ENCODE results near the gene ZNF71. TPM values are rescaled to one million over a fixed set of nuclear protein-coding genes. Genes with fewer than 3 reads are reported as not detected.

The ZNF71 gene
- total RNA-seq, 2 donors from 2014 or later = 6.9 to 9.8 TPM

- H3K27ac ChIP-seq = peak overlapping the region; percentile 61 to 86
- peaks cover 0 to 19% of the 10 kb centered on the region in 2 donors for H3K4me1 ChIP-seq
- H3K9me3 ChIP-seq = no peaks in the 10 kb centered on the region
- H3K36me3 ChIP-seq = no peaks in the 10 kb centered on the region
- H3K4me3 ChIP-seq = peak overlapping the region; percentile 85 to 97
- DNase-seq (ENCODE audit: low spot score) = no peak
- no peaks in the 10 kb centered on the region for H3K27me3 ChIP-seq
- no peak for TF ChIP-seq CTCF (IDR thresholded peaks at IDR 0.05)
Measured at GRCh38 chr19:56595548-56595899, 422 bp downstream of the ZNF71 start.

GRCh38 chr19:56596676-56597075, 1.6 kb downstream of the ZNF71 start:
- peaks cover 4% of the 10 kb centered on the region for H3K36me3 ChIP-seq
- peaks cover 0 to 19% of the 10 kb centered on the region in 2 donors for H3K4me1 ChIP-seq
- DNase-seq (ENCODE audit: low spot score) = no peak
- H3K27ac ChIP-seq = peak overlapping the region; percentile 5 to 7
- H3K4me3 ChIP-seq = no peak overlapping the region
- no peaks in the 10 kb centered on the region for H3K9me3 ChIP-seq
- H3K27me3 ChIP-seq = no peaks in the 10 kb centered on the region
- no peak for TF ChIP-seq CTCF (IDR thresholded peaks at IDR 0.05)

GRCh38 chr19:56597696-56598095, 2.6 kb downstream of the ZNF71 start:
- H3K27me3 ChIP-seq = no peaks in the 10 kb centered on the region
- no peak for TF ChIP-seq CTCF (IDR thresholded peaks at IDR 0.05)
- H3K36me3 ChIP-seq = peaks cover 8% of the 10 kb centered on the region
- no peak for DNase-seq (ENCODE audit: low spot score)
- peaks cover 0 to 19% of the 10 kb centered on the region in 2 donors for H3K4me1 ChIP-seq
- H3K9me3 ChIP-seq = no peaks in the 10 kb centered on the region
- no peak overlapping the region for H3K4me3 ChIP-seq
- H3K27ac ChIP-seq = no peak overlapping the region

- H3K4me1 ChIP-seq = peaks cover 0 to 11% of the 10 kb centered on the region in 2 donors
- H3K27ac ChIP-seq = no peak overlapping the region
- H3K9me3 ChIP-seq = peaks cover 0 to 19% of the 10 kb centered on the region in 2 donors
- peaks cover 24% of the 10 kb centered on the region for H3K36me3 ChIP-seq
- no peak for TF ChIP-seq CTCF (IDR thresholded peaks at IDR 0.05)
- no peak overlapping the region for H3K4me3 ChIP-seq
- DNase-seq (ENCODE audit: low spot score) = no peak
- no peaks in the 10 kb centered on the region for H3K27me3 ChIP-seq
Measured at GRCh38 chr19:56601375-56601774, 6.3 kb downstream of the ZNF71 start.

- peaks cover 24% of the 10 kb centered on the region for H3K36me3 ChIP-seq
- peaks cover 0 to 5% of the 10 kb centered on the region in 2 donors for H3K4me1 ChIP-seq
- H3K9me3 ChIP-seq = peaks cover 0 to 25% of the 10 kb centered on the region in 2 donors
- H3K27me3 ChIP-seq = no peaks in the 10 kb centered on the region
- H3K4me3 ChIP-seq = no peak overlapping the region
- DNase-seq (ENCODE audit: low spot score) = no peak
- no peak overlapping the region for H3K27ac ChIP-seq
- TF ChIP-seq CTCF (IDR thresholded peaks at IDR 0.05) = no peak
Measured at GRCh38 chr19:56603829-56604228, 8.7 kb downstream of the ZNF71 start.

- Histone ChIP-seq H3K9me3 (peaks cover 0 to 25% of the 10 kb centered on the region in 2 donors), H3K27ac (no peak overlapping the region), H3K36me3 (peaks cover 9% of the 10 kb centered on the region), H3K4me1 (peaks cover 0 to 6% of the 10 kb centered on the region in 2 donors), H3K27me3 (no peaks in the 10 kb centered on the region), H3K4me3 (no peak overlapping the region)
- DNase-seq (ENCODE audit: low spot score) = no peak
- no peak for TF ChIP-seq CTCF (IDR thresholded peaks at IDR 0.05)
Measured at GRCh38 chr19:56608274-56608964, 13.3 kb downstream of the ZNF71 start.
